Measurements from ENCODE around the gene RAB5IF.

The RAB5IF gene

DNA sequence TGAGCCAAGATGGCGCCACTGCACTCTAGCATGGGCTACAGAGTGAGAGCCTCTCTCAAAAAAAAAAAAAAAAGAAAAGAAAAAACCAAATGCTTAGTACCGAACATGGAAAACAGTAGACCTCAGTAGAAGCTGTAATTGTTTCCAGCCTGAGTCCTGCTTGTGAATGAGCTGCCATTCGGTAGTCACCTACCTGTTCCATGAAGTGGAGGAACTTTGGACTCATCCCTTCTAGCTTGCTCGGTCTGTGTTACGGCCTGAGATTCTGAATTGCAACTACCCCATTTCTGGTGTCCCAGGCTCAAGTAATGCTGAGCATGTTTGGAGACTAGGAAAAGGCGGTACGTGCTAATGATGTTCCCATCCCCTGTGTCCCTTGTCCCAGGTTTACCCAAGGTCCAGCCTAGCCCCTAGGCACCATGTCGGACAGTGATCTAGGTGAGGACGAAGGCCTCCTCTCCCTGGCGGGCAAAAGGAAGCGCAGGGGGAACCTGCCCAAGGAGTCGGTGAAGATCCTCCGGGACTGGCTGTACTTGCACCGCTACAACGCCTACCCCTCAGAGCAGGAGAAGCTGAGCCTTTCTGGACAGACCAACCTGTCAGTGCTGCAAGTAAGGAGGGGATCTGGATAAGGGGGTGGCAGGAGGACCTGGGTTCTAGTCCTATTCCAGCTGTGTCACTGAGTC lies 27.1 kb upstream of the RAB5IF start:
- TF ChIP-seq, protein P1, sequence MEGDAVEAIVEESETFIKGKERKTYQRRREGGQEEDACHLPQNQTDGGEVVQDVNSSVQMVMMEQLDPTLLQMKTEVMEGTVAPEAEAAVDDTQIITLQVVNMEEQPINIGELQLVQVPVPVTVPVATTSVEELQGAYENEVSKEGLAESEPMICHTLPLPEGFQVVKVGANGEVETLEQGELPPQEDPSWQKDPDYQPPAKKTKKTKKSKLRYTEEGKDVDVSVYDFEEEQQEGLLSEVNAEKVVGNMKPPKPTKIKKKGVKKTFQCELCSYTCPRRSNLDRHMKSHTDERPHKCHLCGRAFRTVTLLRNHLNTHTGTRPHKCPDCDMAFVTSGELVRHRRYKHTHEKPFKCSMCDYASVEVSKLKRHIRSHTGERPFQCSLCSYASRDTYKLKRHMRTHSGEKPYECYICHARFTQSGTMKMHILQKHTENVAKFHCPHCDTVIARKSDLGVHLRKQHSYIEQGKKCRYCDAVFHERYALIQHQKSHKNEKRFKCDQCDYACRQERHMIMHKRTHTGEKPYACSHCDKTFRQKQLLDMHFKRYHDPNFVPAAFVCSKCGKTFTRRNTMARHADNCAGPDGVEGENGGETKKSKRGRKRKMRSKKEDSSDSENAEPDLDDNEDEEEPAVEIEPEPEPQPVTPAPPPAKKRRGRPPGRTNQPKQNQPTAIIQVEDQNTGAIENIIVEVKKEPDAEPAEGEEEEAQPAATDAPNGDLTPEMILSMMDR (IDR thresholded peaks at IDR 0.05; ENCODE audit: low read depth, low read length, missing control alignments): no peak

DNA sequence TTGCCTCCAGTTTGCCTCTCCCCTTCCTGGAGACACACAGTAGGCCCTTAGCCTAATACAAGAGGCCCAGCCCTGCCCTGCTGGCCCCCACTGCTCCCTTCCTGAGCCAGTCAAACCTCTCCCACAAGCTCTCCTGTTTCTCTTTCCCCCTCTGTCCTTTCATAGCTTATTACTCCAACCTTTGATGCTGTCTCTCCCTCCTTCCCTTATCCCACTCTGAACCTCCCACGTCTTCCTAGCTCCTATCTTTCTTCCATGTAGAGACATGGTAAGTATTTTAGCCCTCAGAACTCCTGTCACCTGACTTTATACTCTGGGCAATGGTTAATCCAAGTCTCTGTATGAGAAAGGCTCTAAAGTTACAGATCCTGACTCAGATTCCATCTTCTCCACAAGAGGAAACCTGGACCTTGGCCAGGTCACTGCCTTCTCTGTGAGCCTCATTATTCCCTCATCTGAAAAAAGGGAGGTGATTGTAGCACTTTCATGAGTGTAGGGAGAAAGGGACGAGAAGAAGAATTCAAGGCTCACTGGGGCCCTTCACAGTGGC lies 25.5 kb upstream of the RAB5IF start:
- TF ChIP-seq, protein P1 (IDR thresholded peaks at IDR 0.05; ENCODE audit: low read depth, low read length, missing control alignments): no peak
- no peak for DNase-seq (ENCODE audit: low read depth)
- H3K4me3 ChIP-seq (ENCODE audit: low read depth, low read length): no peak overlapping the region

More for the DNA sequence above, 27.1 kb upstream of the RAB5IF start:
- H3K4me3 ChIP-seq (ENCODE audit: low read depth, low read length): no peak overlapping the region
- DNase-seq (ENCODE audit: low read depth): no peak

DNA sequence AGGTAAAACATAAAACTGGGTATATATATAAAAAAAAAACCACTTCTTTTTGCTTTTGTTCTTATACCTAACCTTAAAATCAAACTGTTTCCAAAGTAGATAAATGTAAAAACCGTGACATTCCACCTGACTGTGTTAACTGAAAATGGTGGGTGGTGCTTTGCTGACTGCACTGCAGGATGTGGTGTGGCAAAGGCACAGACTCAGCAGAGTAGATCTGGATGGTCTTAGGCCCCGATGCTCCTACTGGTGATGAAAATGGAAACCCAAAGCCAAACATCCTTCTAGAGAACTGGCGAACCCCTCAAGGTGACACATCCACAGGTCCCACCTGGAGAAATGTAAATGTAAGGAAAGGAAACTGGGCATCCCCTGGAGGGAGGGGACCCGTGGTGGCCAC lies 23.3 kb upstream of the RAB5IF start:
- H3K4me3 ChIP-seq (ENCODE audit: low read depth, low read length): no peak overlapping the region
- no peak for DNase-seq (ENCODE audit: low read depth)
- TF ChIP-seq, protein P1 (IDR thresholded peaks at IDR 0.05; ENCODE audit: low read depth, low read length, missing control alignments): no peak

DNA sequence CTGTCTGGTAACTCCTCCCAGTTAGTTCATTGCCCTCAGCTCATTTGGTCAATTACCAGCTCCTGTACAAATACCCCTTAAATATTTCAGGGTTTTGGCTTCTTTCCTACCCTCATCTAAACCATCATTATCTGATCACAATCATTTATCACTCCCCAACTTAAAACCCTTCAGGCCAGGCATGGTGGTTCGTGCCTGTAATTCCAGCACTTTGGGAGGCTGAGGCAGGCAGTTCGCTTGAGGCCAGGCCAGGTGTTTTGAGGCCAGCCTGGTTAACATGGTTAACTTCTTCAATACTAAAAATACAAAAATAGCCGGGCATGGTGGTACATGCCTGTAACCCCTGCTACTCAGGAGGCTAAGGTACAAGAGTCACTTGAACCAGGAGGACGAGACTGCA lies 22.8 kb upstream of the RAB5IF start:
- H3K4me3 ChIP-seq (ENCODE audit: low read depth, low read length): no peak overlapping the region
- TF ChIP-seq, protein P1 (IDR thresholded peaks at IDR 0.05; ENCODE audit: low read depth, low read length, missing control alignments): no peak
- DNase-seq (ENCODE audit: low read depth): no peak

DNA sequence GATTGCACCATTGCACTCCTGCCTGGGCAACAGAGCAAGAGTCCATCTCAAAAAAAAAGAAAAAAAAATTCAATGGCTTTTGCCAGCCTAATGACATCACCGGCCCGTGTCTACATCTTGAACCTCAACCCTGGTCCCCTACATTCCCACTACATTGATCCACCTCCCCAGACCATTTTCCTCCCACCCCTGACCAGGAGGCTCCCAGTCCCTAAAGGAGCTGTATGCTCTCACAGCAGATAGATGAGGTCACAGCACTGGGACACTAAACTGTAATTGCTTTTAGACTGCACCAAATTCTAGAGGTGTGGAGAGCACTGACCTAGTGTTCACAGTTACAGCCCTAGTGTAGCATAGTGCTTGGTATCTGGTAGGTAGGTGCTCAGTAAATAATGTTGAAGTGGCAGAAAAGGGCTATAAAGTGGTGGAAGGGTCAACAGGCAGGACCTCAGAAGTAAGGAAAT lies 21.5 kb upstream of the RAB5IF start:
- TF ChIP-seq, protein P1 (IDR thresholded peaks at IDR 0.05; ENCODE audit: low read depth, low read length, missing control alignments): no peak
- DNase-seq (ENCODE audit: low read depth): no peak

DNA sequence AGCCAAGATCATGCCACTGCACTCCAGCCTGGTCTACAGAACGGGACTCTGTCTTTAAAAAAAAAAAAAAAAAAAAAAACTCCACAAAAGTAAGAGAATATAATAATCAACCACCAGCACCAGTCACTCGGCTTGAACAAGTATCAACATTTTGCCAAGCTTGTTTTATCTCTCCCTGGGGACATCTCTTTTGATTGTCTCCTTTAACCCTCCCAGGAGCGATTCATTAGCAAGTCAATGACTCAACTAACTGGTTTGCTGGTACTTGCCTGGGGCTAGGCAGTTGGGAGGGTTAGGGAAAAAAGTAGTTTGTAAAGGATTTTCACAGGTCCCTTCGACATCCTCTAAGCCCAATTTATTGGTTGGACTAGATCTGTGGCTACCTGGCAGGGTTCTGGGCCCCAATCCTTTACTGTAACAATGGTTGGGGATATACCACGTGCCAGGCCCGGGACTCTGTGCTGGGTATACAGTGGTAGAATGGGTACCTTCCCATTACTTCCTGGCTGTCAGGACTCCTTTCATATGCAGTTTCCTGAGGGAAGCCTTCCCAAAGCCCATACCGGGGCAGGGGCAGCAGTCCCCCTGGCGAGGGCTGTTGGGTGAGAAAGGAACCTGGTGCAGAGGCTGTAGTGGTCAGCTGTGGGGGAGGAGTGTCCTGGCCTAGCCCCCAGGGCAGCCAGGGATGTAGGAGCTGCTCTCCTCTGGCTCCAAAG lies 20.0 kb upstream of the RAB5IF start:
- H3K4me3 ChIP-seq (ENCODE audit: low read depth, low read length): no peak overlapping the region
- no peak for DNase-seq (ENCODE audit: low read depth)
- TF ChIP-seq, protein P1 (IDR thresholded peaks at IDR 0.05; ENCODE audit: low read depth, low read length, missing control alignments): no peak

More for the DNA sequence above, 21.5 kb upstream of the RAB5IF start:
- no peak overlapping the region for H3K4me3 ChIP-seq (ENCODE audit: low read depth, low read length)

Measured in GM12864 (cell line).